Pericardium fibroblast (primary cell): ENCODE results near the gene ZNF480. TPM values are rescaled to one million over a fixed set of nuclear protein-coding genes. Genes with fewer than 3 reads are reported as not detected.

Experiments
- total RNA-seq: library from RNA; depleted of rRNA; stranded (reverse); fragments of >200 nt; gene quantifications from 2 replicates; pipeline ENCODE4 v1.2.3, GENCODE V29; 2015

Gene ZNF480
- total RNA-seq = 5.5 and 8.8 TPM in 2 replicates

DNA sequence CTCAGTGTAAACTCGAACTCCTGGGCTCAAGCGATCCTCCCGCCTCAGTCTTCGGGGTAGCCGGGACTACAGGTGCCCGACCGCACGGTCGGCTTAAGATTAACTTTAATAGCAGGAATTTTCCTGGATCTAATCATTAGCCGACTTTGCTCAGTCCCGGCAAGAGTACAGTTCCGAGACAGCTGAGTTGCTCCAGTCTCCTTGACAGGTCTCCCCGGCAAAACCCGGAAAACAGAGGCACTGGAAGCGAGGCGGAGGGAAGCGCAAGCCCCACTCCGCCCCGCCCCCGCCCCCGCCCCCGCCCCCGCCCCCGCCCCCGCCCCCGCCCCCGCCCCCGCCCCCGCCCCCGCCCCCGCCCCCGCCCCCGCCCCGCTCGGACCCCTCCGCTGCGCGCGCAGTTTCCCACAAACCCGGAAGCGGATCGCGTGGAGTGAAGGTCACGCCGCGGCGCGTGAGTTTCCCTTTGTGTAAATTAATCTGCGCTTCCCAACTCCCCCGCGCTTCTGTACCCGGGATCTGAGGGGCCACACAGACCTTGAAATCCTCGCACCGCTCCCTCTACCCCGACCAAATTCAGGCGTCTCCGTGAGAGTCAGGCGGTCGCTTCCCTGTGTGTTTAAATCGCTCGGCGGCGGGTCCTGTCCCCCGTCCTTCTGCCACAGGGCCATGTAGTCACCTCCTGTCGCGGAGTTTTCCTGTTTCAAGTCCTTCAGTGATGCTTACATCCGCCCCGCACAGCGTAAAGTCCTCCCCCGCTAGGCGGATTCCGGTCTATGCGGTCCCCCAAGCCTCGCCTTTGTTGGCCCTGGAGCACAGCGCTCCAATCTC is at the start of gene ZNF480:
Gene ZNF480 (plus strand): TSS at position 397 of the 828 bp plus-strand sequence. CDS start 3,244 bp downstream, outside the sequence.

DNA sequence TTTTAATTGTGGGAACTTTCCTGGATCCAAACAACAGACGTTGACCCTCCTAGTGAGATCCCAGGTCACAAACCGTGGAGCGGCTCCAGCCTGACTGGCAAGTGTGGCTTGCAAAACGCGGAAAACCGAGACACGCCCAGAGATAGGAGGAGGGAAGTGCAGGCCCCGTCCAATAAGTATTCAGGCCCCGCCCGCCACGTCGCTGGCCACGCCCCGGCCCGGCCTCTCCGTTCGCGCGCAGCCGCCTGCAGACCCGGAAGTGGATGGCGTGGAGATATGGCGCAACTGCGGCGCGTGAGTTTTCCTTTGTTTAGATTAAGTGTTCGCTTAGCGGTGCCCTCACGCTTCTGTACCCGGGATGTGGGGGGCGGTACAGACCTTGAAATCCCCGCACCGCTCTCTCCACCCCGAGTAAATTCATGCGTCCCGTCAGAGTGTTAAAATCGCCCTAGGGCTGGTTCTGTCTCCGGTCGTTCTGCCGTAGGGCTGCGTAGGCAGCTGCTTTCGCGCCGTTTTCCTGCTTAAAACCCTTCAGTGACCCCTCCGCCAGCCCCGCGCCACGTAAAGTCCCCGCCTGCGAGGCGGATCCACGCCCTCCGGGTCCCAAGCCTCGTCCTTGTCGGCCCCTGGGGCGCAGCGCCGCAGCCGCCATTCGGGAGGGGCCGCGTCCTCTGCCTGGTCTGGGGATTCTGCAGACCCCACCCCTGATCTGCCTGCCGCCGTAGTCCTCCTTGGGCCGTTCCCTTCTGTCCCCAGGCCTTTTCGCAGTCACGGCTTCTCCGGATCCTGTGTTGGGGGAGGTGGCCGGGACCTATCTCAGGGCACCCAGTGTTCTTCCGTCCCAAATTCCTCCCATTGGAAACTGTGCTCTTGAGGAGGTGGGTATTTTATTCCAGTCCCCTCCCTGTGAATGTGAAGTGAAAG is 27.4 kb upstream of the ZNF480 start, which contains the start of gene ZNF766:
Gene ZNF766 (plus strand): TSS at position 250 of the 924 bp plus-strand sequence. CDS start 27 bp downstream, at position 277.

GRCh38 chr19:52336117-52336790 is 39.3 kb downstream of the ZNF480 start, which contains the start of gene ZNF610:
Gene ZNF610 (plus strand): TSS chr19:52336243. CDS start chr19:52349173, 12,930 bp downstream.

GRCh38 chr19:52369559-52370340 is 72.8 kb downstream of the ZNF480 start, which contains the start of gene ZNF880:
Gene ZNF880 (plus strand): TSS chr19:52369923. CDS start chr19:52369966, 43 bp downstream.

Other genes with a start within 250 kb of the ZNF480 start
- 1.4 and 2.3 TPM in 2 replicates for gene ZNF432, start 248.3 kb upstream of the ZNF480 start, total RNA-seq
- gene ZNF841, start 201.4 kb upstream of the ZNF480 start, total RNA-seq = 7.2 and 12.4 TPM in 2 replicates
- gene ZNF616, start 157.2 kb upstream of the ZNF480 start, total RNA-seq = 7.1 and 21.1 TPM in 2 replicates
- gene ZNF836, start 125.5 kb upstream of the ZNF480 start, total RNA-seq = 3.1 and 10.3 TPM in 2 replicates
- gene PPP2R1A, start 107.1 kb upstream of the ZNF480 start, total RNA-seq = 154 and 195 TPM in 2 replicates
- 7.1 and 10.2 TPM in 2 replicates for gene ZNF766, start 27.6 kb upstream of the ZNF480 start, total RNA-seq
- 1.8 and 2.9 TPM in 2 replicates for gene ZNF610, start 39.1 kb downstream of the ZNF480 start, total RNA-seq
- gene ZNF880, start 72.8 kb downstream of the ZNF480 start, total RNA-seq = 11.6 and 25.1 TPM in 2 replicates
- 4.9 and 6.6 TPM in 2 replicates for gene ZNF528, start 100.7 kb downstream of the ZNF480 start, total RNA-seq
- gene ZNF534, start 132.0 kb downstream of the ZNF480 start, total RNA-seq = 0.60 TPM in 1 of 2 replicates, not detected in the other
- 0.70 and 3.2 TPM in 2 replicates for gene ZNF578, start 156.4 kb downstream of the ZNF480 start, total RNA-seq
- 5.4 and 7.4 TPM in 2 replicates for gene ZNF808, start 230.5 kb downstream of the ZNF480 start, total RNA-seq